Neutrophil (primary cell): Measurements from ENCODE around the gene PPP1R3G.
"Not testable (repeated sequence)": the region's sequence is repeated elsewhere in the genome, so short reads cannot be mapped to it uniquely, and the experiment has no call there.

Source experiments
- H3K27ac ChIP-seq: fragments of 200-600 bp; sonication (generic); 2 replicates; pipeline ENCODE4 v1.5.1; 2016; ENCODE audit warnings: mild to moderate bottlenecking, moderate library complexity
- H3K27me3 ChIP-seq: fragments of 200-600 bp; sonication (generic); 2 replicates; pipeline ENCODE4 v1.6.0; 2016; ENCODE audit warnings: mild to moderate bottlenecking
- H3K36me3 ChIP-seq: fragments of 200-600 bp; sonication (generic); 2 replicates; pipeline ENCODE4 v1.5.1; 2017
- H3K4me1 ChIP-seq, 2 experiments: fragments of 200-600 bp in 1 of 2; sonication (generic) in 1 of 2; 1 replicate in 1 of 2; 2 replicates in 1 of 2; pipeline versions ENCODE4 v1.5.1 to v1.6.1; 2013 to 2016; ENCODE audit warnings: low read depth in 1 of 2, low read length in 1 of 2, mild to moderate bottlenecking in 1 of 2, moderate library complexity in 1 of 2; ENCODE audit not compliant: control insufficient read depth in 1 of 2, insufficient read depth in 1 of 2
- H3K4me3 ChIP-seq, 2 experiments: fragments of 200-600 bp in 1 of 2; sonication (generic) in 1 of 2; 1 replicate in 1 of 2; 2 replicates in 1 of 2; pipeline ENCODE4 v1.5.1; 2013 to 2016; ENCODE audit warnings: low read depth in 1 of 2, low read length in 1 of 2, mild to moderate bottlenecking in 1 of 2, moderate library complexity in 1 of 2
- H3K9me3 ChIP-seq: fragments of 200-600 bp; sonication (generic); 2 replicates; pipeline ENCODE4 v1.5.1; 2016
- TF ChIP-seq, protein P1 (sequence below): fragments of 200-600 bp; sonication (generic); IDR thresholded peaks from 2 replicates; pipeline ENCODE4 v1.5.1; 2016; ENCODE audit warnings: antibody characterized with exemption

PPP1R3G gene

DNA sequence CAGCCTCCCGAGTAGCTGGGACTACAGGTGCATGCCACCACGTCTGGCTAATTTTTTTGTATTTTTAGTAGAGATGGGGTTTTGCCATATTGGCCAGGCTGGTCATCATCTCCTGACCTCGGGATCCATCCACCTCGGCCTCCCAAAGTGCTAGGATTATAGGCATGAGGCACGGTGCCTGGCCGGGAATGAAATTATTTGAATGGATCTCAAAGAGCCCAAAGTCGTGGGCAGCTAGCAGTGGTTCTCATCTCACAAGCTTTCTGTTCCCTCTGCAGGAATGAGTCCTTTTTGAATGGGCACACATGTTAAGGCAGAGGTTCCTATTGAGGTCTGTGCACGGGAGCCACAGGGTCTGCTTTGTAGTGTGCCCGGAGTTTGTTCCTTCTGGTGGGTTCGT, 34.9 kb downstream of the PPP1R3G start:
- TF ChIP-seq, protein P1, sequence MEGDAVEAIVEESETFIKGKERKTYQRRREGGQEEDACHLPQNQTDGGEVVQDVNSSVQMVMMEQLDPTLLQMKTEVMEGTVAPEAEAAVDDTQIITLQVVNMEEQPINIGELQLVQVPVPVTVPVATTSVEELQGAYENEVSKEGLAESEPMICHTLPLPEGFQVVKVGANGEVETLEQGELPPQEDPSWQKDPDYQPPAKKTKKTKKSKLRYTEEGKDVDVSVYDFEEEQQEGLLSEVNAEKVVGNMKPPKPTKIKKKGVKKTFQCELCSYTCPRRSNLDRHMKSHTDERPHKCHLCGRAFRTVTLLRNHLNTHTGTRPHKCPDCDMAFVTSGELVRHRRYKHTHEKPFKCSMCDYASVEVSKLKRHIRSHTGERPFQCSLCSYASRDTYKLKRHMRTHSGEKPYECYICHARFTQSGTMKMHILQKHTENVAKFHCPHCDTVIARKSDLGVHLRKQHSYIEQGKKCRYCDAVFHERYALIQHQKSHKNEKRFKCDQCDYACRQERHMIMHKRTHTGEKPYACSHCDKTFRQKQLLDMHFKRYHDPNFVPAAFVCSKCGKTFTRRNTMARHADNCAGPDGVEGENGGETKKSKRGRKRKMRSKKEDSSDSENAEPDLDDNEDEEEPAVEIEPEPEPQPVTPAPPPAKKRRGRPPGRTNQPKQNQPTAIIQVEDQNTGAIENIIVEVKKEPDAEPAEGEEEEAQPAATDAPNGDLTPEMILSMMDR, result no peak
- no peaks in the 10 kb centered on the region for H3K27me3 ChIP-seq
- H3K27ac ChIP-seq, result no peak overlapping the region
- no peaks in the 10 kb centered on the region for H3K36me3 ChIP-seq
- no peak overlapping the region for H3K4me3 ChIP-seq
- no peaks in the 10 kb centered on the region for H3K9me3 ChIP-seq
- peaks cover 13 to 14% of the 10 kb centered on the region in 2 experiments for H3K4me1 ChIP-seq

DNA sequence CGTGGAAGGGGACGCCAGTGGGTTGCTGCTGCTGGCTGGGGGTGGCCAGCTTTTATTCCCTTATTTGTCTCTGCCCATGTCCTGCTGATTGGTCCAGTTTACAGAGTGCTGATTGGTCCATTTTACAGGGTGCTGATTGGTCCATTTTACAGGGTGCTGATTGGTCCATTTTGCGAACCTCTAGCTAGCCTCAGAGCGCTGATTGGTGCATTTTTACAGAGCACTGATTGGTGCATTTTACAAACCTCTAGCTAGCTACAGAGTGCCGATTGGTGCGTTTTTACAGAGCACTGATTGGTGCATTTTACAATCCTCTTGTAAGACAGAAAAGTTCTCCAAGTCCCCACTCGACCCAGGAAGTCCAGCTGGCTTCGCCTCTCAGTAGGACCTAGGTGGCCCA, 35.4 kb downstream of the PPP1R3G start:
- H3K27me3 ChIP-seq, H3K4me3 ChIP-seq, H3K9me3 ChIP-seq, H3K27ac ChIP-seq, H3K36me3 ChIP-seq: not testable (repeated sequence)
- H3K4me1 ChIP-seq, result peaks cover 13 to 14% of the 10 kb centered on the region in 2 experiments

DNA sequence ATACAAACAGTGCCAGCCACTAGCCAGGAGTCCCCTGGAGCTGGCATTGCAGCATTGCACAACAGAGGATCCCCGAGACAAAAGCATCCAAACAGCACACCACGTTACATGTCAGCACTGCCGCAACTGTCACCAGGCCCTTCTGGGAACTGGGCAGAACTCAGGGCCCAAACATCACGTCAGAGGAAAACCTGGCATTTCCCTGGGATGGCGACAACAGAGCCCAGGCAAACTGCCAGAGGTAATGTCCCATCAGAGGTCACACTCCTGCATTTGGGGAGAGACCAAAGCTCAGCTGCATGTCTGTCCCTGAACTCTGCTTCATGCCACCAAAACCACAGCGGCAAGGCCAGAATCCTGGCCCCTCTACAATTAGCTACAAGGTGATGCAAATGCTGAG, 36.3 kb downstream of the PPP1R3G start:
- TF ChIP-seq, protein P1, result no peak
- Histone ChIP-seq H3K27ac (no peak overlapping the region), H3K4me1 (peaks cover 13 to 14% of the 10 kb centered on the region in 2 experiments), H3K4me3 (no peak overlapping the region), H3K27me3 (no peaks in the 10 kb centered on the region), H3K36me3 (no peaks in the 10 kb centered on the region), H3K9me3 (no peaks in the 10 kb centered on the region)

DNA sequence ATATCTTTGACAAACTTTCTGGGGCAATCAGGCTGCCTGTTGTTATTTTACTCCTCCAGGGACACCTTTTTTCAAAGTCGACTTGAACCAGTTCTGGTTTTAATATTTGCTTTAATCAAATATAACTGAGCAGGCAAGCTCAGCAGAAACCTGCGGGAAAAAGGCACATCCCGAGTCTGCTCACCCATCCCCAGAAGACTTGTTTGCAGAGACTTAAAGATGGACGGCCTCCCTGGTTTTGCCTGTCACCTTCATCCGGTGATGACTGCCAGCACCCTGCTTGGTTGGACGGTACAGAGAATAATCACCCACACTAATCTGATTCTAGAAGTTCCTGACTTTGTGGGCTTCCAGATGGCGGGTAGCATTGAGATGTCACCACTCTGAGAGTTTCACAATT, 36.8 kb downstream of the PPP1R3G start:
- TF ChIP-seq, protein P1, result no peak
- Histone ChIP-seq H3K27me3 (no peaks in the 10 kb centered on the region), H3K4me1 (peaks cover 13 to 14% of the 10 kb centered on the region in 2 experiments), H3K9me3 (no peaks in the 10 kb centered on the region), H3K27ac (no peak overlapping the region), H3K4me3 (no peak overlapping the region), H3K36me3 (no peaks in the 10 kb centered on the region)

DNA sequence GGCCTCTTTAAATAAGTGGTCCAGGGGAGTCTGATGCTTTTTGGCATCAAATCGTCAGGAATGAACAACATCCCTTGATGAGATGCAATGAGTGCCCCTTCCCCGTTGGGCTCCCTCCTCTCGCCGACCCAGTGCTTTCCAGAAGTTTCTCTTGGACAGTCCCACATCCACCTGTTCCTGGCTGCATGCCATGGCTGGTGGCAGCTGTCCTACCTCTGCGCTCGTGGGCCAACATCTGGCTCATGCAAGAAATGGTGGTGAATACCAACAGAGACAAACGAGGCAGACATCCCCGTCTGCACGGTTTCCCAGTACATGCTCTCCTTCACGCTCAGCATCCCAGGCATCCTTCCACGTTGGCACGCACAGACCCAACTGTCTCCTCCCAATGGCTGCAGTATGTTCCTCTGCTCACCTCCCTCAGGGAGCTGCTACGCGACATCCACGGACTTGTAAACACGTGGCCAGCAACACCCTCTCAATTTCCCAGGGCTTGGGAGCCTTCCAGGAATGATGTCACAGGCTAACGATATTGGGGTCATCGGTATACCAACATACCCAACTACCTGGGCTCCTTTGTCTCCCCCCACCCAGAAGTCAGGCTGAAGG, 37.5 kb downstream of the PPP1R3G start:
- H3K4me3 ChIP-seq, result no peak overlapping the region
- TF ChIP-seq, protein P1, result no peak
- H3K36me3 ChIP-seq, result no peaks in the 10 kb centered on the region
- H3K27me3 ChIP-seq, result no peaks in the 10 kb centered on the region
- H3K27ac ChIP-seq, result no peak overlapping the region
- peaks cover 13 to 14% of the 10 kb centered on the region in 2 experiments for H3K4me1 ChIP-seq
- H3K9me3 ChIP-seq, result no peaks in the 10 kb centered on the region

DNA sequence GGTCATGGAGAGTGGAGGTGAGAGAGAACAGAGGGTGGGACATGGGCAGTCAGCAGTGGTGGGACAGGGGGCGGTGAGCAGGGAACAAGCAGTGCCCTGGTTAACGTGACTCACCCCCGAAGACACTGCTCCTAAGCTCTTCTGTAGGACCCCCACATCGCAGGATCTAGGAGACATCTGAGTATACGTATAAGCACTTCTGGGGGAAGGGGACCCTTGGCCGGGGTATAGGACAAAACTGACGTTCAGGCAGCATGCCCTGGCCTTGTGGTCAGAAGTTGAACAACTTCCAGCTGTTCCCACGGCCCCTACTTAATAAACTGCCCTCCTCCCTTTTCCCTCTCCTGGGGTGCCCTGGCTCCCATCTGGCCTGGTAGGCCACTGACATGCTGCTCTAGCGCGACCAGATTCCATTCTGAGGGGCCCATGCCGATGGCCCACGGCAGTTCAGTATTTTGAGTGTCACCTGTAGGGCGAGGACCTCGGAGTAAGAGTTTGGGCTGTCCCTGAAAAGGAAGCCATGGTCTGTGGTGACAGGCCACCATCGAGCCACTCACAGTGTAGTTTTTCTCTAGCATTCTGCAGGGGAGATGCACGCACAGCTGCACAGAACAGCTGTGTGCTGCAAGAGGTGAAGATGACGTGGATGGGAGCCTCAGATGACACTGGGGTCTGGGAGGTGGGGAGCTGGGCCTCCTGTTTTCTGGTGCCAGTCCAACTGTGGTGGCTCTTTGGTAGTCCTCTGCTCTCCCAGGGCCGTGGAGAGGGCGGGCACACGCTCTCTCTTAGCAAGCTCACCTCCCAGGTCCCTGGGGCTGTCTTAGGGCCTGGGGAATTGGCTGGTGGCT, 38.4 kb downstream of the PPP1R3G start:
- Histone ChIP-seq H3K27me3 (no peaks in the 10 kb centered on the region), H3K4me1 (peaks cover 14 to 18% of the 10 kb centered on the region in 2 experiments), H3K36me3 (no peaks in the 10 kb centered on the region), H3K9me3 (no peaks in the 10 kb centered on the region), H3K27ac (no peak overlapping the region), H3K4me3 (no peak overlapping the region)
- TF ChIP-seq, protein P1, result no peak
